Glomerular endothelial cell (primary cell): Measurements from ENCODE around the gene PRRG4. TPM values are rescaled to one million over a fixed set of nuclear protein-coding genes. Genes with fewer than 3 reads are reported as not detected.

Experiments used
- total RNA-seq: library from RNA; depleted of rRNA; stranded (reverse); fragments of >200 nt; gene quantifications from 2 replicates; pipeline ENCODE4 v1.2.3, GENCODE V29; 2015

Gene PRRG4
- total RNA-seq, 1 donor from 2014 or later: 0.88 TPM

Other genes starting within 250 kb of the PRRG4 start
- gene EIF3M, start 246.1 kb upstream of the PRRG4 start, total RNA-seq: 387 and 437 TPM in 2 replicates
- not detected in 2 replicates for gene CCDC73, start 35.3 kb upstream of the PRRG4 start, total RNA-seq
- 20.5 and 31.0 TPM in 2 replicates for gene QSER1, start 62.9 kb downstream of the PRRG4 start, total RNA-seq
- 0.99 and 2.0 TPM in 2 replicates for gene DEPDC7, start 186.0 kb downstream of the PRRG4 start, total RNA-seq
- 23.2 and 32.9 TPM in 2 replicates for gene TCP11L1, start 209.6 kb downstream of the PRRG4 start, total RNA-seq